Sigmoid colon (tissue), 7 donors: Measurements from ENCODE around the gene NECTIN2. TPM values are rescaled to one million over a fixed set of nuclear protein-coding genes. Genes with fewer than 3 reads are reported as not detected.

Source experiments
- DNase-seq: peaks from one replicate; pipeline ENCODE4 v3.0.0-alpha.2; 2019
- H3K27ac ChIP-seq, 4 donors: fragments of 200-600 bp; sonication (generic); one replicate each; pipeline ENCODE4 v1.5.1; 2016 to 2019; ENCODE audit warnings: mild to moderate bottlenecking in 1 of 4
- H3K27me3 ChIP-seq, 3 donors: fragments of 200-600 bp; sonication (generic); one replicate each; pipeline ENCODE4 v1.5.1; 2019; ENCODE audit warnings: mild to moderate bottlenecking in 1 of 3
- H3K36me3 ChIP-seq, 4 donors: fragments of 200-600 bp; sonication (generic); one replicate each; pipeline ENCODE4 v1.5.1; 2016 to 2019
- H3K4me1 ChIP-seq, 4 donors: fragments of 200-600 bp; sonication (generic); one replicate each; pipeline ENCODE4 v1.5.1; 2017 to 2019
- H3K4me3 ChIP-seq, 4 donors: fragments of 200-600 bp; sonication (generic); one replicate each; pipeline ENCODE4 v1.5.1; 2017 to 2019; ENCODE audit warnings: mild to moderate bottlenecking in 2 of 4, moderate library complexity in 1 of 4
- H3K9me3 ChIP-seq, 4 donors: fragments of 200-600 bp in 3 of 4; sonication (generic) in 3 of 4; one replicate each; pipeline versions ENCODE4 v1.5.1 to v1.6.1; 2013 to 2019
- EP300 ChIP-seq, 4 donors: sonication (generic); formaldehyde crosslinking; IDR thresholded peaks; one replicate each; pipeline ENCODE4 v1.6.1; 2017; ENCODE audit warnings: antibody characterized with exemption in 4 of 4
- POLR2A ChIP-seq, 2 donors: fragments of 450-650 bp; IDR thresholded peaks; one replicate each; pipeline ENCODE4 v1.6.1; 2016; ENCODE audit warnings: antibody characterized with exemption in 2 of 2, mild to moderate bottlenecking in 2 of 2, moderate library complexity in 2 of 2
- POLR2AphosphoS5 ChIP-seq, 4 donors: sonication (generic); formaldehyde crosslinking; IDR thresholded peaks; one replicate each; pipeline ENCODE4 v1.6.1; 2017; ENCODE audit warnings: antibody characterized with exemption in 4 of 4
- WGBS, 2 donors: extraction: QIAGEN DNeasy Blood & Tissue Kit; methylation state at CpG; one replicate each; pipeline ENCODE4 v1.1.7; 2013; 5-methylcytosine and 5-hydroxymethylcytosine counted together
- intact Hi-C: fragments of 100-400 bp; cut with DNase I; formaldehyde crosslinking; loops from one replicate; pipeline ENCODE4 v1.15.1; 2023
- polyA plus RNA-seq, 3 donors: library from polyadenylated mRNA; stranded (reverse); fragments of 200-250 nt; gene quantifications; one replicate each; pipeline ENCODE4 v1.2.3, GENCODE V29; 2013
- total RNA-seq, 4 donors: library from RNA; depleted of rRNA; stranded (reverse); fragments of >200 nt; gene quantifications; one replicate each; pipeline ENCODE4 v1.1.0, GENCODE V29; 2016
- TF ChIP-seq, protein P1 (sequence below), 4 experiments: fragments of 450-650 bp in 3 of 4; fragments of 200-600 bp in 1 of 4; IDR thresholded peaks; one replicate each; pipeline ENCODE4 v1.5.1; 2016 to 2019; ENCODE audit warnings: antibody characterized with exemption in 4 of 4, mild to moderate bottlenecking in 3 of 4, moderate library complexity in 2 of 4
- donor health status: healthy with polysubstance abuse.
- donor health status: Bipolar disorder and iron deficiency.
- donor health status: healthy.

The NECTIN2 gene
- total and polyA plus RNA-seq, 7 donors = 15.6 to 68.6 (median 27.3) TPM

DNA sequence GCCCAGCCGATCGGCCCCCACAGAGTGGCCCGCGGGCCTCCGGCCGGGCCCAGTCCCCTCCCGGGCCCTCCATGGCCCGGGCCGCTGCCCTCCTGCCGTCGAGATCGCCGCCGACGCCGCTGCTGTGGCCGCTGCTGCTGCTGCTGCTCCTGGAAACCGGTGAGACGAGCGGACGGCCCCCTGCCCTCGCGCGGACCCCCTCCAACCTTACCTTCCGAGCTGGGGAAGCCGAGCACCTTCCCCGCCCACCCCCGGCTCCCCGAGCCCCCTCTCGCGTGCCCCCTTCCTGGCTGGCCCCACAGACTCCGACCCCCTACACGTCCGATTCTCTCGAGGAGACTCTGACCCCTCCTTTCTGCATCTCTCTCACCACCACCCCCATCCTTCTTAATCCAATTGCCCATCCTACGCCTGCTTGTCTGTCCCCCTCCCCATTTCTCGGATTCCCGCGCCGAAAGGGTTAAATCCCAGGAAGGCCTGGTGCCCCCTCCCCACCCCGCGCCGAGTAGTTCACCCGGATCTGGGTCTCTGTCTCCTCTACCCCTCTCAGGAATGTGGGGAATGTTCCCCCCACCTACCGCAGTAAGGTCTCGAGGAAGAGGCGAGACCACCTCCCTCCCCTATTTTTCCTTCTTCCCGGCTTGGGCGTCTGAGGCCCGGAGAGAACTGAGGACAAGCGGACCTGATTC is 502 bp downstream of the NECTIN2 start:
- peaks cover 0 to 58% (median 39%) of the 10 kb centered on the region in 4 donors for H3K4me1 ChIP-seq
- WGBS, 2 donors = 0 to 1% methylated on average over 51 of the region's 51 CpGs
- no peaks in the 10 kb centered on the region for H3K9me3 ChIP-seq
- DNase-seq = peak; percentile 80
- TF ChIP-seq POLR2AphosphoS5 (IDR thresholded peaks at IDR 0.05) = no peak
- TF ChIP-seq, protein P1, sequence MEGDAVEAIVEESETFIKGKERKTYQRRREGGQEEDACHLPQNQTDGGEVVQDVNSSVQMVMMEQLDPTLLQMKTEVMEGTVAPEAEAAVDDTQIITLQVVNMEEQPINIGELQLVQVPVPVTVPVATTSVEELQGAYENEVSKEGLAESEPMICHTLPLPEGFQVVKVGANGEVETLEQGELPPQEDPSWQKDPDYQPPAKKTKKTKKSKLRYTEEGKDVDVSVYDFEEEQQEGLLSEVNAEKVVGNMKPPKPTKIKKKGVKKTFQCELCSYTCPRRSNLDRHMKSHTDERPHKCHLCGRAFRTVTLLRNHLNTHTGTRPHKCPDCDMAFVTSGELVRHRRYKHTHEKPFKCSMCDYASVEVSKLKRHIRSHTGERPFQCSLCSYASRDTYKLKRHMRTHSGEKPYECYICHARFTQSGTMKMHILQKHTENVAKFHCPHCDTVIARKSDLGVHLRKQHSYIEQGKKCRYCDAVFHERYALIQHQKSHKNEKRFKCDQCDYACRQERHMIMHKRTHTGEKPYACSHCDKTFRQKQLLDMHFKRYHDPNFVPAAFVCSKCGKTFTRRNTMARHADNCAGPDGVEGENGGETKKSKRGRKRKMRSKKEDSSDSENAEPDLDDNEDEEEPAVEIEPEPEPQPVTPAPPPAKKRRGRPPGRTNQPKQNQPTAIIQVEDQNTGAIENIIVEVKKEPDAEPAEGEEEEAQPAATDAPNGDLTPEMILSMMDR (IDR thresholded peaks at IDR 0.05) = no peak
- H3K4me3 ChIP-seq = peak overlapping the region; percentile 83 to 100 (median 96)
- H3K27me3 ChIP-seq = no peaks in the 10 kb centered on the region
- H3K27ac ChIP-seq = peak overlapping the region; percentile 94 to 98 (median 96)
- intact Hi-C loops = loop anchor here (5.0 kb wide), 2 partner anchors 99 to 106 kb away; partner anchors contain the start of gene BCL3
- peaks cover 0 to 3% (median 0%) of the 10 kb centered on the region in 4 donors for H3K36me3 ChIP-seq

DNA sequence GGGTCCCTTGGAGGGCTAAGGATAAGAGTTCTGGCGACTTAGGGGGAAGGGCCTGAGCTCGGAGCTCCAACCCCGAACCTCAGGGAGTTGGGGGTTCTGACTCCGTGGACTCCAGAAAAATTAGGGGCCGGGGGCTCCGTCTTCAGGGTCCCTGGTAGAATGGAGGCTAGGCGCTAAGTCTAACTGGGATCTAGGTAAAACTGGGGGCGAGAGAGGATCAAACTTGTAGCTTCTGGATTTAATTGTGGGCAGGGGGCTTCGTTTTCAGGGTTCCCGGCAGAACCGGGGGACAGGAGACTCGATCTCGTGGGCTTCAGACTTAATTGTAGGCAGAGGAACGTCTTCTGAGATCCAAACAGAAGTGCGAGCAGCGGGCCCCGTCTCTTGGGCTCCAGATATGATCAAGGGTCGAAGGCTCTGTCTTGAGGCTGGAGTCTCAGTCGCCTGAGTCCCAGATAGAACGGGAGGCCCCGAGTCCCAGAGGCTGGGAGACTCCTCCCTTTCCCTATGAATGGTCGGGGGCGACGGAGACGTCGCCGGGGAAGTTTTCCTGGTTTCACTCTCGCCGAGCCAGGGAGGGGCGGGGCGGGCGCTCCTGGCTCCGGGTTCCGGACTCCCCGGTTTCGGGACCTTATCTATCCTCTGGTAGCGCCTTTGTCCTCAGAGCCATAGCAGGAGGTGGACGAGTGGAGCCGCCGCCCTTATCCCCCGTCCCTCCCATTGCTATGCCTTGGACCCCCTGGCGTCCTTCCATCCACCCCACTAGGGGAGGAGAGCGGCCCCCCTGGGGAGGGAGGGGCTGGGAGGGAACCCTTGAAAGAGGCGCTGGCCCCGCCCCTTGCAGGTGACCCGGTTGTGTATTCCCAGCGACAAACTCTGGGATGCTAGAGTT is 1.3 kb downstream of the NECTIN2 start:
- TF ChIP-seq, protein P1 (IDR thresholded peaks at IDR 0.05) = no peak
- TF ChIP-seq POLR2AphosphoS5 (IDR thresholded peaks at IDR 0.05) (peak; percentile 39 to 86 (median 78)), POLR2A (IDR thresholded peaks at IDR 0.05) (peak; percentile 57 to 60)
- WGBS, 2 donors = 1 to 3% methylated on average over 47 of the region's 47 CpGs
- Histone ChIP-seq H3K4me3 (peak overlapping the region; percentile 83 to 100 (median 96)), H3K4me1 (peaks cover 0 to 58% (median 39%) of the 10 kb centered on the region in 4 donors), H3K27ac (peak overlapping the region; percentile 94 to 98 (median 96)), H3K36me3 (peaks cover 0 to 5% (median 0%) of the 10 kb centered on the region in 4 donors), H3K9me3 (no peaks in the 10 kb centered on the region), H3K27me3 (no peaks in the 10 kb centered on the region)
- intact Hi-C loops = loop anchor here (2.0 to 5.0 kb wide), 3 partner anchors 43 to 105 kb away; partner anchors contain the start of genes BCL3 and TOMM40
- peak; percentile 88 for DNase-seq

DNA sequence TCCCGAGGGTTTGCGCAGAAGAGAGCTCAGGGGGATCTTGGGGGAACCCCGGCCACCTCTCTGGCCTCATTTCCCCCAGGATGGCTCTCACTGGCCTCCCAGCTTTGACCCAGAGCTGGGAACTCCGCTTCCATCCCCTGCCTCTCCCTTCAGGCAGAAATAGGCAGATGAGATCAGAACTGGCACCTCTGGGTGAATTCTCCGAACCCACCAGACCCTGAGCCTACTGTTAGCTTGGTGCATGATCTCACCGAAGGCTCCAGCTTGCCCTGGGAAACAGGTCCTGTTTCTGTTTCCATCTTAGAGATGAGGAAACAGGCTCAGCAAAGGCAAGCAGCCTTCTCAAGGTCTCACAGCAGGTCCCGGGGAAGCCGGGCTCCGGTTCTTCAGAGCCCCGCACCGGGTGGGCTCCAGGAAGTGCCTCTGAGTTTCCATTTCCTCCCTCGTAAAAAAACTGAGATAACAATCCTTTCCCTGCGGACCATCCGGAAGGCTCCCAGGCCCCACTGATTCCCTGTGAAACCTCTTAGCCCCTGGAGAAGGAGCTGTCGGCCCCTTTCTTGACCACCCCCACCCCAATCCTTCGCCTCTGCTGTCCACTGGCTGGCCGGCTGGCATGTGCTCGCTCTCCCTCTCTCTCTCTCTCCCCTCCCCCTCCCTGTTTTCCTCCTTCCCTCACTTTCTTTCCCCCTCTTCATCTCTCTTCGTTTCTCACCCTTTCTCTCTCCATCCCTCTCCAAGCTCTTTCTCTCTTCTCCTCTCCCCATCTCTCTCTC is 2.1 kb downstream of the NECTIN2 start:
- intact Hi-C loops = loop anchor here (2.0 to 5.0 kb wide), 3 partner anchors 43 to 104 kb away; partner anchors contain the start of genes BCL3 and TOMM40

More for the DNA sequence above, 2.1 kb downstream of the NECTIN2 start:
- peak; percentile 75 for DNase-seq
- H3K9me3 ChIP-seq = no peaks in the 10 kb centered on the region
- no peaks in the 10 kb centered on the region for H3K27me3 ChIP-seq
- H3K27ac ChIP-seq = peak overlapping the region; percentile 94 to 98 (median 96)
- H3K36me3 ChIP-seq = peaks cover 0 to 5% (median 0%) of the 10 kb centered on the region in 4 donors
- TF ChIP-seq, protein P1 (IDR thresholded peaks at IDR 0.05) = peak in 1 of 4 experiments; percentile 7
- TF ChIP-seq EP300 (IDR thresholded peaks at IDR 0.05) = peak in 1 of 4 donors; percentile 4
- peak in 1 of 4 donors; percentile 12 for TF ChIP-seq POLR2AphosphoS5 (IDR thresholded peaks at IDR 0.05)
- no peak for TF ChIP-seq POLR2A (IDR thresholded peaks at IDR 0.05)
- peak overlapping the region; percentile 83 to 100 (median 96) for H3K4me3 ChIP-seq
- H3K4me1 ChIP-seq = peaks cover 0 to 58% (median 39%) of the 10 kb centered on the region in 4 donors
- 36 to 39% methylated on average over 19 of the region's 19 CpGs for WGBS, 2 donors
